ENCODE data around the gene DYNLL1.
"Not testable (repeated sequence)": the region's sequence is repeated elsewhere in the genome, so short reads cannot be mapped to it uniquely, and the experiment has no call there.

Gene DYNLL1

DNA sequence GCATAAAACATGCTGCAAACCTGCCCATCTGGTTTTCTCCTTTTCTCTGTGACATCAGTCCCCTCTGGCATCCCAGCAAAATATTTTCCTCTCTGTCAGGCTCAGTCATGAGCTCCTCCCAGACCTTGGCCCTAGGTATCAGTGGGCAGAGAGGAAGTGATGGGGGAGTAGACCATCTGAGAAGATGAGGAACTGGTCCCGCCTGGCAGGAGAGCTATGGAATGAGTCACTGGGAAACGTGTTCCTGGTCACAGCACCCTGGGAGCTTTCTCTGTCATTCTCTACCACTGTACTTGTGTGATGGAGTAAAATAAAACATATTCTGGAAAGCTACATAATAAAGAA is 21.3 kb upstream of the DYNLL1 start:
- DNase-seq (ENCODE audit: low read depth) = no peak

DNA sequence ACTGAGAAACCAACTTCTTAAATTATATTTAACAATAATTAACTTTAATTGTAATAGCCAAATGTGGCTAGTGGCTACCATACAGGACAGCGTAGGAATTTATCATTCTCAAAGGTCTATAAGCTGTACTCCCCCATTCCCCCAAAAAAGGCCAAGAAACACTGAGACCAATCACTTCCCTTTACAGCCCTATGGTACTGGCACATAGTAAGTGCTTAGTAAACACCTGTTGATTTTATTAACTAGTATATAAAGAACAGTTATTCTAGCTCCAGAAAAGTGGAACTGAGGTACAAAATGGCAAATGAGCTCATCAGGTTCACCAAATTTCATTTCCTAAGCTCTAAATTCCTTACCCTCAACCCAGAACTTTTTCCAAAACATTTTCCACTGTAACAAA is 20.3 kb upstream of the DYNLL1 start:
- DNase-seq (ENCODE audit: low read depth) = no peak

- no peak for DNase-seq (ENCODE audit: low read depth)
These were observed 16.5 kb upstream of the DYNLL1 start for GRCh38 chr12:120479458-120479857.

- no peak for DNase-seq (ENCODE audit: low read depth)
These were observed 15.7 kb upstream of the DYNLL1 start for GRCh38 chr12:120480211-120480610.

- no peak for DNase-seq (ENCODE audit: low read depth)
These were observed 14.7 kb upstream of the DYNLL1 start for GRCh38 chr12:120481022-120481767.

- no peak for DNase-seq (ENCODE audit: low read depth)
These were observed 12.3 kb upstream of the DYNLL1 start for GRCh38 chr12:120483621-120484020.

- no peak for DNase-seq (ENCODE audit: low read depth)
These were observed 9.7 kb upstream of the DYNLL1 start for GRCh38 chr12:120485961-120486881.

GRCh38 chr12:120487552-120487951 is 8.4 kb upstream of the DYNLL1 start:
- DNase-seq (ENCODE audit: low read depth) = not testable (repeated sequence)

DNA sequence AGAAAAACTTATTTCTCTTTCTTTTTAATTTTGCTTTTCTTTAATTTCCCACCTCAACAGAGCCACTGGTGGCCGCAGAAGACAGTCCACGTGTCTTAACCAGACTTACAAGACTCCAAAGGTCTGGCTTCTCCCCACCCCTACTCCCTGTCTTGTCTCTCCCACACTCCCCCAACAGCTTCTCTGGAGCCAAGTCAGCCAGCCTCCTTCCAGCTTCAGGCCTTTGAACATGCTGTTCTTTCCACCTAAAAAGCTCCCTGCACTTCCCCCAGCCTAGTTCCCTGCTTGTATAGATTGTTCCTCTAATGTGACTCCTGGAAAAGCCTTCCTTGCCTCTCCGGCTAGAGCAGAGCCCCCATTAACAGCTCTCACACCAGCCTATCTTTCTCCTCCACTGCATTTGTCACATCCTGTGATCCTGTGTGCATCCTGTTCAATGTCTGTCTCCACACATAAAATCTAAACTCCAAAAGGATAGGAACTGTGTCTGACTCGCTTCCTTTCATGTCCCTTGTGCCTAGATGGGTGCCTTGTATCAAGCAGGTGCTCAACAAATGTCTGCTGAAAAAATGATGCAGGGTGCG is 7.8 kb upstream of the DYNLL1 start:
- no peak for DNase-seq (ENCODE audit: low read depth)

DNA sequence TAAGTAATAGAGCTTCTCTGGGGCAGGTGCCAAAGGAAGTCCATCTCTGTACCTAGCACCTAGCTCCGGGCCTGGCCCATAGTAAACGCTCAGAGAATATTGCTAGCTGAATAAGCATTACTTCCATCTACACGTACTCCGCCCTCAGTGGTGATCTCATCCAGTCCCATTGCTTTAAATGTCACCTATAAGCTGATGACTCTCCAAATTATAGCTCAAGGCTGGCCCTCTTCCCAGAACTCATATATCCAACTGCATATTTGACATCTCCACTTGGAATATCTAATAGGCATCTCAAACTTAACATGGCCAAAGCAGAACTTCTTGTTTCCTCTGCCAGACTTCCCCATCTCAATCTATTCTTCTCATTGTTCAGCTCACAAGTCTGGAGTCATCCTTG is 6.9 kb upstream of the DYNLL1 start:
- DNase-seq (ENCODE audit: low read depth) = no peak

- no peak for DNase-seq (ENCODE audit: low read depth)
These were observed 5.6 kb upstream of the DYNLL1 start for GRCh38 chr12:120490325-120490724.

DNA sequence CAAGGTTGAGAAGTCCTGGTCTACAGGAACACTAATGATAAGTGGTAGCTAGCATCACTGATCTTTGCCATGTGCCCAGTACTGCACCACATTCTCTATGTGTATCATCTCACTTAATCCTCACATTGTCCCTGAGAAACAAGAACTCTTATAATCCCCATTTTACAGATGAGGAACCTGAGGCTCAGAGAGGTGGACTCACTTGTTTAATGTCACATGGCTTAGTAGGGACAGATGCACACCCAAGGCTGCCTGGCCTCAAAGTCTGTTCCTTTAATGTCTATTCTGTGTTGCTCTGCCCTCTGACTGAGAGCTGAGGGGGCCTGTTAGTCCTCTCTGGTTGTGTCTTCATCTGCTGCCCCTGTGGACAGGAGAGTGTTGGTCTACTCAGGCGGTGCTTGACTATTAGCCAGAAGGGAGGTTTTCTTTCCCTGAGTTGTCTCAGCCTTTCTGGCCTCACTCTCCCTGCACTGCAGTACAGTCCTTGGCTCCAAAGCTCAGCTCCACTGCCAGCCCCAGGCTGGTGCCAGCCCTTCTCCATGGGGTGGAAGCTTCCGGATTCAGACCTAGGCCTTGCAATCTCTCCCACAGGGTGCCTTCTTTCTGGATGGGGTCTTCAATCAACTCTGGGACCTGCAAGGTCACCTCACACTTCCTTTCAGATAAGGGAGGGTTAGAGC is 4.9 kb upstream of the DYNLL1 start:
- no peak for DNase-seq (ENCODE audit: low read depth)

GRCh38 chr12:120495186-120495730 is 655 bp upstream of the DYNLL1 start:
- DNase-seq (ENCODE audit: low read depth) = no peak

GRCh38 chr12:120496413-120497340 is 764 bp downstream of the DYNLL1 start:
- peak; percentile 48 for DNase-seq (ENCODE audit: low read depth)

DNA sequence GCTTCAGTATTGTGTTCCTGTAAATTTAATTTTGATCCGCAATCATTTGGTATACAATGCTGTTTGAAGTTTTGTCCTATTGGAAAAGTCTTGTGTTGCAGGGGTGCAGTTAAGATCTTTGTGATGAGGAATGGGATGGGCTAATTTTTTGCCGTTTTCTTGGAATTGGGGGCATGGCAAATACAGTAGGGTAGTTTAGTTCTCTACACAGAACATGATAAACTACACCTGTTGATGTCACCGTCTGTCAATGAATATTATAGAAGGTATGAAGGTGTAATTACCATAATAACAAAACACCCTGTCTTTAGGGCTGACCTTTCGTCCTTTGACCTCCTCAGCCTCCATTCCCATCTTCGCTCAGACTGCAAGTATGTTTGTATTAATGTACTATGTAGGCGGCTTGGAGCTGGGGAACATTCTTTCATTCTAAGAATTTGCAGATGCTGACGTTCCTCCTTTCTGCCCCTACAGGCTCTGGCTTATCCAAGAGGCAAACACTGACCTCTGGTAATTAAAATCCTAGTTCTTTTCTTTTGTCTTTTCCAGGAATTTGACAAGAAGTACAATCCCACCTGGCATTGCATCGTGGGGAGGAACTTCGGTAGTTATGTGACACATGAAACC is 1.7 kb downstream of the DYNLL1 start:
- no peak for DNase-seq (ENCODE audit: low read depth)

- no peak for DNase-seq (ENCODE audit: low read depth)
These were observed 3.1 kb downstream of the DYNLL1 start for GRCh38 chr12:120498870-120499515.

- no peak for DNase-seq (ENCODE audit: low read depth)
These were observed 4.7 kb downstream of the DYNLL1 start for GRCh38 chr12:120500581-120500980.

GRCh38 chr12:120504587-120504986 is 8.7 kb downstream of the DYNLL1 start:
- no peak for DNase-seq (ENCODE audit: low read depth)

GRCh38 chr12:120508537-120508936 is 12.6 kb downstream of the DYNLL1 start:
- no peak for DNase-seq (ENCODE audit: low read depth)

GRCh38 chr12:120514002-120514401 is 18.1 kb downstream of the DYNLL1 start:
- no peak for DNase-seq (ENCODE audit: low read depth)
